Measurements from ENCODE around the gene CHRND. TPM values are rescaled to one million over a fixed set of nuclear protein-coding genes. Genes with fewer than 3 reads are reported as not detected.
A peak's percentile ranks its signal among the peaks of the same experiment; 100 is the strongest.

The CHRND gene
- total and polyA plus RNA-seq, 2 of the 4 experiments (the other 2 are of a cell fraction), result not detected

DNA sequence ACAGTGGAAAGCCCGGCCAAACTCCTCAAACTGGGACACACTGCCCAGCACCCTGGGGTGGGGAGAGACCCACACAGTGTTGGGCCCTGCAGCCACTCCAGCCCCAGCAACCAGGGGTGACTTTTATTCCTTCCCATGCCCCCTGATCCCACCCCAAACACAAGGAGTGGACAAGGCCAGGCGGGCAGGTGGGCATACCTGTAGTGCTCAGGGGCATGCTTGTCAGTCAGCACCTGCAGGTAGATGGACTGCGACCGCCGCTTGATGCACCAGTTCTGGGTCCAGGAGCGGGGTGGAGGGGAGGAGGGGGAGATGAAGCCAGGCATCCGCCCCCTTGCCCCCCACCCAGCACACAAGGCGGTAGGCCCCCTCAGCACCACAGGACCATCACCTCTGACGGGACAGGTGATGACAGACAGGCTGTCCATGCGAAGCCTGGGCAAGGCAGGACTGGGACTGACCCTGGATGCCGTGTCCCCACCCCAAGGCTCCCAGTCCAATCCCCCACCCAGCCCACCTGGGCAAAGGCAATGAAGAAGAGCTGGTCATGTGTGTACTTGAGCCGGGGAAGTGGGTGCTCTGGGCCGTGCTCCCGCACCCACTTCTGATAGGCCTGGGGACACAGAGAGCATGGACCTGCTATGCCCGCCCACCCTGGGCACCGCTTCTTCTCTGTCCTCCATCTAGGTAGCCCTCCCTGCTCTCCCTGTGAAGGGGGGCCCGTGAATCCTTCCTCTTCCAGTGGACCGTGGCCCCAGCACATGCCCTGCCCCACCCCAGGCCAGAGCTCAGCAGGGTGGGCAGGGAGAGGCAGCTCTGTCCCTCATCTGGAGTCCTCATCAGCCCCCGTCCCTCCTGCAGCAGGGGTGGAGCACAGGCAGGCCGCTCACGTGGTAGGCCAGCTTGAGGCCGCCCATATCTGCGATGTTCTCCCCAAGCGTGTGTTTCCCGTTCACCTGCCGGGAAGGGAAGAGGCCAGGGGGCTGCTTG, 45.5 kb upstream of the CHRND start:
- in situ Hi-C loops (cut with MboI; ENCODE audit: low sequenced_read_pairs) (no loop called here), dilution Hi-C loops (cut with HindIII; ENCODE audit: low sequenced_read_pairs, unreplicated experiment) (no loop called here)

More for the DNA sequence above, 45.5 kb upstream of the CHRND start:
- no peak overlapping the region for H4K8ac ChIP-seq (ENCODE audit: low read depth in 2 of 2, low read length in 2 of 2)
- no peak overlapping the region for H2BK15ac ChIP-seq (ENCODE audit: low read depth, low read length)
- peaks cover 46% of the 10 kb centered on the region for H3K27me3 ChIP-seq (ENCODE audit: control insufficient read depth, insufficient read depth, low read length)
- ATAC-seq (ENCODE audit: low read depth), result no peak
- no peaks in the 10 kb centered on the region for H3K9me3 ChIP-seq (ENCODE audit: control insufficient read depth, insufficient read depth, low read length)
- H3K14ac ChIP-seq (replicated peaks; ENCODE audit: low read depth, low read length), result no peak overlapping the region
- no peaks in the 10 kb centered on the region for H3K9me1 ChIP-seq (ENCODE audit: insufficient read depth, low read length)
- ChIA-PET CTCF (no interaction called here), POLR2A (ENCODE audit: unreplicated experiment) (no interaction called here)
- H3K4me2 ChIP-seq (ENCODE audit: low read depth, low read length), result no peak overlapping the region
- H4K5ac ChIP-seq (ENCODE audit: low read depth, low read length), result no peak overlapping the region
- 39% methylated on average over 7 of the region's 26 CpGs; no CpG with 5 or more reads in 1 of the 2 experiments for WGBS, 2 experiments (ENCODE audit: extremely low coverage in 2 of 2, insufficient read length in 1 of 2)
- no peaks in the 10 kb centered on the region for H3K4me1 ChIP-seq (ENCODE audit: control insufficient read depth, insufficient read depth, low read length)
- peak overlapping the region; percentile 42 for H2AK9ac ChIP-seq (replicated peaks; ENCODE audit: low read depth, low read length, poor library complexity)
- no peak overlapping the region for H3K9ac ChIP-seq (ENCODE audit: low read depth, low read length)
- no peak overlapping the region for H2BK5ac ChIP-seq (ENCODE audit: low read depth, low read length, poor library complexity, severe bottlenecking)
- no peak overlapping the region for H4K91ac ChIP-seq (ENCODE audit: insufficient read depth, low read depth, low read length)
- BruUV-seq (replicated peaks), result no TSS peak
- no peak overlapping the region for H3K4me3 ChIP-seq (ENCODE audit: insufficient read depth, low read depth, low read length)
- intact Hi-C loops (cut with micrococcal nuclease), result no loop called here
- no peak overlapping the region for H2BK120ac ChIP-seq (ENCODE audit: low read depth, low read length)
- no peak for DNase-seq
- H3K79me1 ChIP-seq (ENCODE audit: low read depth in 1 of 2, low read length in 2 of 2), result no peaks in the 10 kb centered on the region
- no peaks in the 10 kb centered on the region for H3K36me3 ChIP-seq (ENCODE audit: control insufficient read depth, insufficient read depth, low read length)
- no peak overlapping the region for H3K27ac ChIP-seq (ENCODE audit: insufficient read depth, low read length)
- no peak overlapping the region for H2AK5ac ChIP-seq (ENCODE audit: low read depth, low read length)
- H3K4ac ChIP-seq (ENCODE audit: low read depth, low read length), result no peak overlapping the region
- H3K23ac ChIP-seq (ENCODE audit: low read depth, low read length), result no peak overlapping the region
- H4K20me1 ChIP-seq (ENCODE audit: insufficient read depth, low read length), result no peaks in the 10 kb centered on the region; the same call in 1 of the 2 replicates
- no peak overlapping the region for H2BK20ac ChIP-seq (ENCODE audit: low read depth, low read length)
- no peak overlapping the region for H2AFZ ChIP-seq (replicated peaks; ENCODE audit: low read length, poor library complexity)
- no peak for TF ChIP-seq MXI1 (IDR thresholded peaks at IDR 0.05; ENCODE audit: borderline replicate concordance, low read depth, low read length)
- no peak for TF ChIP-seq RAD21 (IDR thresholded peaks at IDR 0.05; ENCODE audit: low read length)
- no peak for TF ChIP-seq RCOR1 (IDR thresholded peaks at IDR 0.05; ENCODE audit: insufficient replicate concordance, low read length)
- TF ChIP-seq, protein P1, sequence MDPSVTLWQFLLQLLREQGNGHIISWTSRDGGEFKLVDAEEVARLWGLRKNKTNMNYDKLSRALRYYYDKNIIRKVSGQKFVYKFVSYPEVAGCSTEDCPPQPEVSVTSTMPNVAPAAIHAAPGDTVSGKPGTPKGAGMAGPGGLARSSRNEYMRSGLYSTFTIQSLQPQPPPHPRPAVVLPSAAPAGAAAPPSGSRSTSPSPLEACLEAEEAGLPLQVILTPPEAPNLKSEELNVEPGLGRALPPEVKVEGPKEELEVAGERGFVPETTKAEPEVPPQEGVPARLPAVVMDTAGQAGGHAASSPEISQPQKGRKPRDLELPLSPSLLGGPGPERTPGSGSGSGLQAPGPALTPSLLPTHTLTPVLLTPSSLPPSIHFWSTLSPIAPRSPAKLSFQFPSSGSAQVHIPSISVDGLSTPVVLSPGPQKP (IDR thresholded peaks at IDR 0.05; ENCODE audit: borderline replicate concordance, low read depth, low read length), result no peak
- no peak for TF ChIP-seq CHD1 (IDR thresholded peaks at IDR 0.05; ENCODE audit: low read depth, low read length)
- no peak for TF ChIP-seq CEBPB (IDR thresholded peaks at IDR 0.05; ENCODE audit: low read depth, low read length)
- TF ChIP-seq MAZ (IDR thresholded peaks at IDR 0.05; ENCODE audit: borderline replicate concordance, low read depth, low read length), result no peak
- TF ChIP-seq BHLHE40 (IDR thresholded peaks at IDR 0.05; ENCODE audit: low read depth, low read length), result no peak
- TF ChIP-seq, protein P2, sequence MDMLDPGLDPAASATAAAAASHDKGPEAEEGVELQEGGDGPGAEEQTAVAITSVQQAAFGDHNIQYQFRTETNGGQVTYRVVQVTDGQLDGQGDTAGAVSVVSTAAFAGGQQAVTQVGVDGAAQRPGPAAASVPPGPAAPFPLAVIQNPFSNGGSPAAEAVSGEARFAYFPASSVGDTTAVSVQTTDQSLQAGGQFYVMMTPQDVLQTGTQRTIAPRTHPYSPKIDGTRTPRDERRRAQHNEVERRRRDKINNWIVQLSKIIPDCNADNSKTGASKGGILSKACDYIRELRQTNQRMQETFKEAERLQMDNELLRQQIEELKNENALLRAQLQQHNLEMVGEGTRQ (IDR thresholded peaks at IDR 0.05; ENCODE audit: low read depth, low read length), result no peak
- no peak for TF ChIP-seq FOS (IDR thresholded peaks at IDR 0.05; ENCODE audit: low read depth, low read length)
- no peak for TF ChIP-seq MAFK (IDR thresholded peaks at IDR 0.05; ENCODE audit: low read depth, low read length)
- no peak for TF ChIP-seq SMC3 (IDR thresholded peaks at IDR 0.05; ENCODE audit: low read depth, low read length)
- TF ChIP-seq, protein P3, sequence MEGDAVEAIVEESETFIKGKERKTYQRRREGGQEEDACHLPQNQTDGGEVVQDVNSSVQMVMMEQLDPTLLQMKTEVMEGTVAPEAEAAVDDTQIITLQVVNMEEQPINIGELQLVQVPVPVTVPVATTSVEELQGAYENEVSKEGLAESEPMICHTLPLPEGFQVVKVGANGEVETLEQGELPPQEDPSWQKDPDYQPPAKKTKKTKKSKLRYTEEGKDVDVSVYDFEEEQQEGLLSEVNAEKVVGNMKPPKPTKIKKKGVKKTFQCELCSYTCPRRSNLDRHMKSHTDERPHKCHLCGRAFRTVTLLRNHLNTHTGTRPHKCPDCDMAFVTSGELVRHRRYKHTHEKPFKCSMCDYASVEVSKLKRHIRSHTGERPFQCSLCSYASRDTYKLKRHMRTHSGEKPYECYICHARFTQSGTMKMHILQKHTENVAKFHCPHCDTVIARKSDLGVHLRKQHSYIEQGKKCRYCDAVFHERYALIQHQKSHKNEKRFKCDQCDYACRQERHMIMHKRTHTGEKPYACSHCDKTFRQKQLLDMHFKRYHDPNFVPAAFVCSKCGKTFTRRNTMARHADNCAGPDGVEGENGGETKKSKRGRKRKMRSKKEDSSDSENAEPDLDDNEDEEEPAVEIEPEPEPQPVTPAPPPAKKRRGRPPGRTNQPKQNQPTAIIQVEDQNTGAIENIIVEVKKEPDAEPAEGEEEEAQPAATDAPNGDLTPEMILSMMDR (conservative IDR thresholded peaks at IDR 0.05; ENCODE audit: low read depth, low read length), result no peak
- no peak for TF ChIP-seq RFX5 (IDR thresholded peaks at IDR 0.05; ENCODE audit: low read depth, low read length)
- no peak overlapping the region for H3K56ac ChIP-seq (ENCODE audit: extremely low read depth, insufficient read depth, low read length)
- no peak overlapping the region for H3K18ac ChIP-seq (ENCODE audit: low read depth, low read length)
